ENCODE results near the gene APOC1. TPM values are rescaled to one million over a fixed set of nuclear protein-coding genes. Genes with fewer than 3 reads are reported as not detected.

The APOC1 gene
- total RNA-seq, 1 experiment from 2014 or later: 48.5 TPM

- no peak for DNase-seq (ENCODE audit: low read depth, low spot score)
- no TSS peak for BruUV-seq (replicated peaks)
- no peak for ATAC-seq
- TF ChIP-seq REST (IDR thresholded peaks at IDR 0.05; ENCODE audit: insufficient read depth in 1 of 2, low read depth in 2 of 2, low read length in 1 of 2) (no peak), CTCF (IDR thresholded peaks at IDR 0.05) (no peak), SIN3A (IDR thresholded peaks at IDR 0.05; ENCODE audit: borderline replicate concordance, insufficient read depth, low read depth, low read length) (no peak), TCF7L2 (IDR thresholded peaks at IDR 0.05; ENCODE audit: low read depth, low read length) (no peak), POLR2AphosphoS5 (IDR thresholded peaks at IDR 0.05; ENCODE audit: low read depth, low read length) (no peak)
- in situ Hi-C loops (cut with HindIII; ENCODE audit: low pct_unique_long_range_greater_than_20kb, low sequenced_read_pairs) (no loop called here), intact Hi-C loops (cut with micrococcal nuclease; ENCODE audit: unreplicated experiment) (no loop called here)
- no peak overlapping the region for H3K4me3 ChIP-seq (ENCODE audit: low read depth in 2 of 2, low read length in 2 of 2)
- ChIA-PET POLR2A (interaction anchor here (0.5 kb wide), 1 partner anchor 192 kb away, joined by 11 read pairs; no protein-coding TSS in a partner anchor), CTCF (no interaction called here)
- H3K4me1 ChIP-seq (ENCODE audit: control insufficient read depth, insufficient read depth, low read length): peaks cover 7% of the 10 kb centered on the region; the same call in 1 of the 2 replicates
- peaks cover 27% of the 10 kb centered on the region for H3K36me3 ChIP-seq (ENCODE audit: control insufficient read depth, insufficient read depth, low read length)
- H3K27ac ChIP-seq (ENCODE audit: low read length): no peak overlapping the region
- no peaks in the 10 kb centered on the region for H3K9me3 ChIP-seq (ENCODE audit: control insufficient read depth, insufficient read depth, low read depth, low read length)
- H3K27me3 ChIP-seq (ENCODE audit: control insufficient read depth, insufficient read depth, low read length): no peaks in the 10 kb centered on the region
Observed at GRCh38 chr19:44894946-44895345, 19.5 kb upstream of the APOC1 start.

- intact Hi-C loops (cut with micrococcal nuclease; ENCODE audit: unreplicated experiment): no loop called here
- no peak for TF ChIP-seq SIN3A (IDR thresholded peaks at IDR 0.05; ENCODE audit: borderline replicate concordance, insufficient read depth, low read depth, low read length)
- no peak for TF ChIP-seq REST (IDR thresholded peaks at IDR 0.05; ENCODE audit: insufficient read depth in 1 of 2, low read depth in 2 of 2, low read length in 1 of 2)
- TF ChIP-seq TCF7L2 (IDR thresholded peaks at IDR 0.05; ENCODE audit: low read depth, low read length): no peak
- no peak for TF ChIP-seq CTCF (IDR thresholded peaks at IDR 0.05)
- no peak for TF ChIP-seq POLR2AphosphoS5 (IDR thresholded peaks at IDR 0.05; ENCODE audit: low read depth, low read length)
- CTCF ChIA-PET: no interaction called here
- DNase-seq (ENCODE audit: low read depth, low spot score): no peak
- Histone ChIP-seq H3K27me3 (ENCODE audit: control insufficient read depth, insufficient read depth, low read length) (no peaks in the 10 kb centered on the region), H3K9me3 (ENCODE audit: control insufficient read depth, insufficient read depth, low read depth, low read length) (no peaks in the 10 kb centered on the region), H3K27ac (ENCODE audit: low read length) (no peak overlapping the region), H3K4me1 (ENCODE audit: control insufficient read depth, insufficient read depth, low read length) (peaks cover 3% of the 10 kb centered on the region; the same call in 1 of the 2 replicates), H3K36me3 (ENCODE audit: control insufficient read depth, insufficient read depth, low read length) (peaks cover 21% of the 10 kb centered on the region), H3K4me3 (ENCODE audit: low read depth in 2 of 2, low read length in 2 of 2) (no peak overlapping the region)
- no peak for ATAC-seq
- POLR2A ChIA-PET: no interaction called here
- in situ Hi-C loops (cut with HindIII; ENCODE audit: low pct_unique_long_range_greater_than_20kb, low sequenced_read_pairs): no loop called here
- BruUV-seq (replicated peaks): no TSS peak
Observed at GRCh38 chr19:44897835-44898234, 16.6 kb upstream of the APOC1 start.

Data from Panc1 (cell line).